IMR-90 (cell line): ENCODE data around the gene CDKL1.

ENCODE experiments used
- CEBPB ChIP-seq: IDR thresholded peaks from 2 replicates; pipeline ENCODE4 v1.6.1; 2012; ENCODE audit warnings: low read depth, low read length, improper control_type of control experiment
- CHD1 ChIP-seq: IDR thresholded peaks from 2 replicates; pipeline ENCODE4 v1.6.1; 2012; ENCODE audit warnings: low read depth, low read length, improper control_type of control experiment
- MXI1 ChIP-seq: IDR thresholded peaks from 2 replicates; pipeline ENCODE4 v1.6.1; 2012; ENCODE audit warnings: low read depth, mild to moderate bottlenecking, low read length, moderate library complexity, borderline replicate concordance
- NFE2L2 ChIP-seq: fragments of 150-350 bp; IDR thresholded peaks from 2 replicates; pipeline ENCODE4 v1.6.1; 2016; ENCODE audit warnings: low read depth, mild to moderate bottlenecking, low read length
- POLR2A ChIP-seq: IDR thresholded peaks from 2 replicates; pipeline ENCODE4 v1.6.1; 2012; ENCODE audit warnings: mild to moderate bottlenecking, low read depth, low read length
- RAD21 ChIP-seq: IDR thresholded peaks from 2 replicates; pipeline ENCODE4 v1.6.1; 2012; ENCODE audit warnings: low read length, improper control_type of control experiment
- RFX5 ChIP-seq: IDR thresholded peaks from 2 replicates; pipeline ENCODE4 v1.8.0; 2012; ENCODE audit warnings: low read depth, mild to moderate bottlenecking, low read length, moderate library complexity
- SMC3 ChIP-seq: fragments of 150-350 bp; IDR thresholded peaks from 2 replicates; pipeline ENCODE4 v1.6.1; 2016; ENCODE audit warnings: low read depth, mild to moderate bottlenecking, antibody characterized with exemption, low read length, moderate library complexity
- TF ChIP-seq, protein P1 (sequence below): conservative IDR thresholded peaks from 2 replicates; pipeline ENCODE4 v1.5.1; 2012; ENCODE audit warnings: mild to moderate bottlenecking, low read depth, low read length, improper control_type of control experiment

GRCh38 chr14:50357124-50357523 lies 39.6 kb downstream of the CDKL1 start:
- TF ChIP-seq POLR2A (no peak), MXI1 (no peak), CEBPB (no peak), NFE2L2 (no peak), CHD1 (no peak), RFX5 (no peak), SMC3 (no peak), RAD21 (no peak)
- TF ChIP-seq, protein P1, sequence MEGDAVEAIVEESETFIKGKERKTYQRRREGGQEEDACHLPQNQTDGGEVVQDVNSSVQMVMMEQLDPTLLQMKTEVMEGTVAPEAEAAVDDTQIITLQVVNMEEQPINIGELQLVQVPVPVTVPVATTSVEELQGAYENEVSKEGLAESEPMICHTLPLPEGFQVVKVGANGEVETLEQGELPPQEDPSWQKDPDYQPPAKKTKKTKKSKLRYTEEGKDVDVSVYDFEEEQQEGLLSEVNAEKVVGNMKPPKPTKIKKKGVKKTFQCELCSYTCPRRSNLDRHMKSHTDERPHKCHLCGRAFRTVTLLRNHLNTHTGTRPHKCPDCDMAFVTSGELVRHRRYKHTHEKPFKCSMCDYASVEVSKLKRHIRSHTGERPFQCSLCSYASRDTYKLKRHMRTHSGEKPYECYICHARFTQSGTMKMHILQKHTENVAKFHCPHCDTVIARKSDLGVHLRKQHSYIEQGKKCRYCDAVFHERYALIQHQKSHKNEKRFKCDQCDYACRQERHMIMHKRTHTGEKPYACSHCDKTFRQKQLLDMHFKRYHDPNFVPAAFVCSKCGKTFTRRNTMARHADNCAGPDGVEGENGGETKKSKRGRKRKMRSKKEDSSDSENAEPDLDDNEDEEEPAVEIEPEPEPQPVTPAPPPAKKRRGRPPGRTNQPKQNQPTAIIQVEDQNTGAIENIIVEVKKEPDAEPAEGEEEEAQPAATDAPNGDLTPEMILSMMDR = no peak
